Measurements from ENCODE around the gene CSGALNACT2.

Gene CSGALNACT2

GRCh38 chr10:43192884-43193283 lies 54.6 kb downstream of the CSGALNACT2 start:
- DNase-seq, result no peak

DNA sequence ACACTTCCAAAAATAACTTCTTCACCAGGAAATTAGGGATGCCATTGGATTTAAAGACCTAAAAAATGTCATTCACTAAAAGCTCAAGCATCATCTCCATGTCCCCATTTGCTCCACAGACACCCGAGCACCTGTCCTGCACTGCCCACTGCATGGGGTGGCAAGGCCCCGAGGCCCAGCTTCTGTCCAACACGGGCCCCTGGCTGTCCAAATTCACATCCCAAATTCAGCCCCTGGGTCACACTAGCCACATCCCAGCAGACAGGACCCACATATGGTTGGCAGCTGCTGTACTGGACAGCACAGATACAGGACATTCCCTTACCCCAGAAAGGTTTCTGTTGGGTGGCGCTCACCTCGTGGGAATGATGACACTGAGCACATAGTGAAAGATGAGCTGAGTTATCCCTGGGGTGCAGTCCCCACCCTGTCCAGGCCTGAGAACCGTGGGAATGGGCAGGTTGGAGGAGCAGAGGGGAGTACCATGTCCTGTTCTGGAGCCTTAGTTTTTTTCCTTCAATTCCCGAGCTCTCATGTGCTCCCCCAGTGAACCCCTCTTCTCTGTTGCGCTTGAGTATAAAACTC lies 55.3 kb downstream of the CSGALNACT2 start:
- DNase-seq, result no peak

- DNase-seq, result no peak
Observed at GRCh38 chr10:43194266-43194665, 56.0 kb downstream of the CSGALNACT2 start.

- no peak for DNase-seq
Observed at GRCh38 chr10:43194859-43195258, 56.6 kb downstream of the CSGALNACT2 start.

DNA sequence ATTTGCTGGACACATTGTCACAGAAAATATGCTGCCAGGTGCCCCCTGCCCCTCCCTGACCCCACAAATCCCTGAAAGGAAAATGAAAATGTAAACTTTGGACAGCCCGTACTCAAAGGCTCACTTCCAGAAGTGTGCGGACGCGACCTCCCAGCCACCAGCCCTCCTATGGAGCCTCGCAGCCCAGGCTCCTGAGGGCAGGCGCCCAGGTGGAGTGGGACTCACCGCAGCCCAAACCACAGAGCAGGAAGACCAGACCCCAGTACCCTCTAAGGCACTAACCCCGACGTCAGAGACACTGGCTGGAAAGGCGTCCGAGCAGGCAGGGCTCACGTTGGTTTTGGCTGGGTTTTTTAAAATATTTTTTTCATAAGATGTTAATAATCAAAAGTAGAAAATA lies 57.3 kb downstream of the CSGALNACT2 start:
- DNase-seq, result no peak

DNA sequence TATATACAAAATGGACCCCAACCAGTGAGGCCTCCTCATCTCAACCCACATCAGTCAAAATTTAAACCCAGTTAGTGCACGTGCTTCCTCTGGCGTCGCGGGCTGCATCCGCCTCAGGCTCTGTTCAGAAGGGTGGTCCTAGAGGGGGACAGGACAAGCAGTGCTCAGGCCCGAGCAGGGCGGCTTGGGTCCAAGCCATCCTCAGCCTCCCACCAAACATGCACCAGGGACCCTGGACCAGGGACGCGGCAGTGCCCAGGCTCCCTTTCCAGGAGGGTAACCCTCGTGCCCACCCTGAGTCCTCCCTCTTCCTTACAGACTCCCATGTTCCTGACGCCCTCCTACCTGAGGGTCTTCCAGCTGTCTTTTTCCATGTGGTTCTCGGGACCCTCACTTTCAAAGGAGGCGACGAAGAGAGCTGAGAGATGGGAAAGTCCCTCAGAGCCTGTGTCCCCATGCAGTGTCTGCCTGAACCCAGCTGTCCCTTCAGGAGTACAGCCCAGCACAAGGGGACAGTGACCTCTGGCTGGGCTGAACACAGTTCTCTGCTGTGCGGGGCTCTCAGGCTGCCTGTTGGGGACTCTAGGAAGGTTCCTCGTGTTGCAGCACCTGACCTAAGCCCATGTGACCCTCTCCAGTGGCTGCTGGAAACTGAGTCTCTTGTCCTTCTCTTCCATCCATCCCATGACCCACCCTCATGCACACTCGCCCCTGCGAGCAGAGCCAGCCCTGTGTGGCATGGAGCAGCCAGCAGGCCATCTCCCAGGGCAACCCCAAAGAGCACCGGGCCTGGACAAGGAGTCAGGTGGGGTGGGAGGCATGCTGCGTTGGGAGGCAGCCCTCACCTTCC lies 58.1 kb downstream of the CSGALNACT2 start:
- no peak for DNase-seq

- no peak for DNase-seq
Observed at GRCh38 chr10:43196981-43197833, 59.0 kb downstream of the CSGALNACT2 start.

GRCh38 chr10:43197834-43198681 lies 59.8 kb downstream of the CSGALNACT2 start:
- peak; percentile 17 for DNase-seq

GRCh38 chr10:43198682-43199005 lies 60.4 kb downstream of the CSGALNACT2 start:
- no peak for DNase-seq

DNA sequence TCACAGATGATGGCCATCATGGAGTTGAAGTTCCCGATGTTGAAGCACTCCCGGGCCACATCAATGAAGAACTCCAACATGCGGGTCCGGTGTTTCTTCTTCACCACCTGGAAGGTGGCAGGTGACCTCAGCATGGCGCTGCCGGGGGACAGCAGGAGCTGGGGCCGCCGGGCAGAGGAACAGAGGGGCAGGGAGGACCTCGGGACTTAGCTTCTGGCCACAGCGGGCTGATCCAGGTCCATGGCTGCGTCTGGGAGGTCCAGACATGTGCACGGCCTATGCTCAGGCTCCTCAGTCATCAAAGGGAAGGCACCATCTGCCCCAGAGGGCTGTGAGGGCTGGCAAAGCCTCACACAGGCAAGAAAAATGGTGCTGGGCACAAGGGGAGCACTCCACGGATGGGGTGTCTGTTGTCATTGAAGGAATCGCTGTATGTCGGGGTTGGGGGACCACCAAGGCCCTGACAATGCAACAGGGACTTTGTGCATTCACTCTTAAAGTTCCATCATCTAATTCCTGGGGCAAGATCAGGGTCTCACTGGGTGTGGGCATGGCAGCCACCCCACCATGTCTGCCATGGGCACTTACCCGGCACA lies 60.9 kb downstream of the CSGALNACT2 start:
- DNase-seq, result no peak

DNA sequence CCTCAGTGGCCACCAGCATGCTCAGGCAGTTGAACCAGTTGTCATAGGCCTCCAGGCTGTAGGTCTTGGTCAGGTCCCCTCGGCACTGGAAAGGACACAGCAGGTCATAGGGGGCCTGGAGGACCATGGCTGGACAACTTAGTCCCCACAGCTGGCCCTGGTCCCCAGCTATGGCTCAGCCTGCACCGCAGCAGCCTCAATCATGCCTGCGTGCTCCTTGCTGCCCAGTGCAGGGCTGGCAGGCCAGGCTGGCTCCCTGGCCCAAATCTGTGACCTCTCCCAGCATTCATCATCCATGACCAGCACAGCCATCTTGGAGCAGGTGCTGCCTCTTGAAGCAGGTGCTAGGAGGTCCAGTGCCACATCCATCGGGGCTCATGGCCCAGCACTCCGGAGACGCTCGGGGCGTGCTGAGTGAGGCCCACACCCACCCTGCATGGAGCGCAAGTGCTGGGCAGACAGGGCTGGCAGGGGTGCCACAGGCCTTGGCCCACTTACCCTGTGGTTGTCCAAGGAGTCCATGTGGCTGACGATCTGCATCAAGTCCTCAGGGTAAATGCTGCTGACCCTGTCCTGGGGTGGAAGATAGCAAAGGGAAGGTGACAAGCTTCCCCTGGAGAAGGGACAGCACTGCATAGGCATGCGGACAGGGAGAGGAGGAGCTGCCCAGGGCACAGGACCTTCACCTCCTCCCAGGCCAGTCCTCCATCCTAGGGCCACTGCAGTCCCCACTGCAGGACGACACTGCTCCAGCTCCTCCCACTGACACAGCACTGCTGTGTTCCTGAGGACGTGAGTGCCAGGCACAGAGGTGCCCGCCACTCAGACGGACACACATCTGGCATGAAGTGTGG lies 61.7 kb downstream of the CSGALNACT2 start:
- no peak for DNase-seq

DNA sequence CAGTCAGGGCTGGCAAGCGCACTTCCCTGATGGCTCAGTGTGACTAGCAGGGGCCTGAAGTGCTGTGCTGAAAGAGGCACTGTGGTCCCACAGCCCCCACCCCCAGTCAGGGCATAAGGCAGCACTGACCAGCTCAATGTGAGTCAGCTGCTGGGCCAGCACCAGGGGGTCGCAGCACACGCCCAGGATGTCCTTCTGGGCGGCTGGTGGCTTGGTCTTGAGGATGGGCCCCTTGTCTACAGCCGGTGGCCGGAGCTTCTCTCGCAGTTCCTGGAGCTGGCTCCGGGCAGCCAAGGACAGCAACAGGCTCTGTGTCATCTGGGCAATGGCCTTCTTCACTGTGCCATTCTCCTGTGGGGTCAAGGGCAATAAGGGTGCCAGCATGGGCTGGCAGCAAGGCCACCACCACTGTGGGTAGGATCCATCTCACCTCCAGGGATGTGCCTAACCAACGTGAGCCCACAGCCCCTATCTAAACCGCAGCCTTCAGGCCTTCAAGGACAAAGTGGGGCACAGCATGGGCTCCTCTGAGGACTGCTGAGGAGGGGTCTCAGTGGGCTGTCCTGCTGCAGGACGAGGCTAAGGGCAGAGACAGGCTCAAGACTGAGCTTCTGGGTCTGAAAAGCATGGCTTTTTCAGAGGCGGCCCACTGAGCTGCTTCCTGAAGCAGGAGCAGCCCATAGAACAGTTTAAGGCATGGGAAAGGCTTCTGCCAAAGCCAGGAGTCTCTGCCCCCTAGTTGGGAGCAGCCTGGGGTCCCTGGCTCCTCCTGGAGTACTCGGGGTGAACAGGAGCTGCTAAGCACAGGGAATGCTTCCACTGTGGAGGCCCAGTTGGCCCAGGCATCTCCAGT lies 62.5 kb downstream of the CSGALNACT2 start:
- no peak for DNase-seq

GRCh38 chr10:43201545-43202131 lies 63.4 kb downstream of the CSGALNACT2 start:
- DNase-seq, result no peak

GRCh38 chr10:43202224-43202656 lies 64.0 kb downstream of the CSGALNACT2 start:
- DNase-seq, result peak; percentile 29

DNA sequence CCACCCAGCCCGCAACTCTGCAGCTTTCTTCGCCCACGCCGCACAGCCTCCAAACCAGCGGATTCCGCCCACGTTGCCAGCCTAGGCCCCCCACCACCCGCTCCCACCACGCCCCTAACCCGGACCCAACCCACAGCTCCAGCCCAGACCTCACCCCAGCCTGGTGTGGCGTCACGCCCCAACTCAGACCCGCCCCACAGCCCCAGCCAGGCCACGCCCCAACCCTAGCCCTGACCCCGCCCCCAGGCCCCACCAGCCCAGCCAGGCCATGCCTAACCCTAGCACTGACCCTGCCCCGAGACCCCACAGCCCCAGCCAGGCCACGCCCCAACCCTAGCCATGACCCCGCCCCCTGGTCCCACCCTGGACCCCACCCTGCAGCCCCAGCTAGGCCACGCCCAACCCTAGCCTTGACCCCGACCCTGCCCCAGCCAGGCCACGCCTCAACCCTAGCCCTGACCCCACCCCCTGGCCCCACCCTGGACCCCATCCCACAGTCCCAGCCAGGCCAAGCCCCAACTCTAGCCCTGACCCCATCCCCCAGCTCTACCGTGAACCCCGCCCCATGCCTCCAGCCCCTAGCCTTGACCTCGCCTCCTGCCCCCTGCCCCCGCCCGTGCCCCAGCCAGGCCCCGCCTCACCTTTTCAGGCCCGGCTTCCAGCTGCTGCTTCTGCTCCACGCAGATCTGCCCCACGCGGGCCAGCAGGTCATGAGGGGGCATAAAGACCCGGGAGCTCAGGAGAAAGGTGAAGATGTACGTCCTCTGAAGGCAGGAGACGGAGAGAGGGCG lies 64.6 kb downstream of the CSGALNACT2 start:
- no peak for DNase-seq

- no peak for DNase-seq
Observed at GRCh38 chr10:43203448-43204041, 65.3 kb downstream of the CSGALNACT2 start.

DNA sequence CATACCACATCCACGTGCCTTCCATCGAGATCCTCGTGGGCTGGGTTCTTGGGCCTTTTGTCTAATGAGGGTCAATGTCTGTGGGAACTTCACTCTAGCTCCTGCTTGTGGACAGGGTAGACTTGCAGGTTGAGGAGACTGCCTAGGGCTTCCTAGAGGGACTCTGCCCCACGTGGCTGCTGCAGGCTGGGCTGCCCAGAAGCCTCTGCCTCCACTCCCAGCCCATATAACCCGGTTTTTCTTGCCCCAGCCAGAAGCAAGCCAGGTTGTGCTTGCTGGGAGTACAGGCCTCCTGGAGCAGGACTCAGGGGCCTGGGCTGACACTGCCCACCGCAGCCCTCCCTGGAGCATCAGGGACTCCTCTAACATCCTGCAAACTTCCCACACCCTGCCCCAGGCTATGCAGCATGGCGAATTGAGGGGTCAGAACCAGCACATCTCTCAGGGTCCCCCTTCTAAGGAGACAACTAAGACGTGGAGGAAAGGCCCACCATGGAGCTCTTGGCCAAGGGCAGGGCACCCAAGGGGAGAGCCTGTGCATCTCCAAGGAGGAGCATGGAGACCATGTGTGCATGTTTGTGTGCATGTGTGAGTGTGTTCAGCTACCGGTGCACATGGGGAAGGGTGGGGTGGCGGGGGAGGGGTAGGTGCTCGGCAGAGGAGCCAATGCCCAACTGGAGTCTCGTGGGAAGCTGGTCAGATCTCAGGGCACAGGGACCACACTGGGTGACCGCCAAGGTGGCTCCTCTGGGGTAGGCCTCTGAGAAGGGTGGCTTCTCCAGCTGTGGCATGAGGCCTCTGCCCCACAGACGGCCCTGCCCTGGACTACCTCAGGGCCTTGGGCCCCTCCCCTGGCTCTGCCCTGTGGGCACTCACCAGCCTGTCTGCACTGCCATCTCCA lies 66.0 kb downstream of the CSGALNACT2 start:
- DNase-seq, result no peak
